PFSK-1 (cell line): ENCODE data around the gene NES.
A peak's percentile ranks its signal among the peaks of the same experiment; 100 is the strongest.

Experiments used
- POLR2AphosphoS5 ChIP-seq: IDR thresholded peaks from 2 replicates; pipeline ENCODE4 v1.6.1; 2012; ENCODE audit warnings: low read depth, mild to moderate bottlenecking, control low read depth, low read length, moderate library complexity
- REST ChIP-seq, 2 experiments: IDR thresholded peaks; 2 replicates each; pipeline versions ENCODE4 v1.6.1 to v1.8.0; 2011 to 2012; ENCODE audit warnings: low read depth in 2 of 2, low read length in 2 of 2, control low read depth in 1 of 2, inconsistent platforms in 1 of 2, mild to moderate bottlenecking in 1 of 2, moderate library complexity in 1 of 2; ENCODE audit not compliant: insufficient read depth in 1 of 2
- SIN3A ChIP-seq: IDR thresholded peaks from 2 replicates; pipeline ENCODE4 v1.6.1; 2012; ENCODE audit warnings: mild to moderate bottlenecking, low read length, moderate library complexity, borderline replicate concordance; ENCODE audit not compliant: insufficient read depth
- TAF1 ChIP-seq: IDR thresholded peaks from 2 replicates; pipeline ENCODE4 v1.6.1; 2012; ENCODE audit warnings: low read length, control low read depth, borderline replicate concordance; ENCODE audit not compliant: insufficient read depth

GRCh38 chr1:156673387-156674121, 3.7 kb downstream of the NES start:
- no peak for TF ChIP-seq SIN3A
- TF ChIP-seq REST (IDR thresholded peaks at IDR 0.05; ENCODE audit: insufficient read depth in 1 of 2, low read depth in 2 of 2, low read length in 2 of 2): no peak
- peak; percentile 20; the same call in 1 of the 2 replicates for TF ChIP-seq POLR2AphosphoS5
- no peak for TF ChIP-seq TAF1
